ENCODE data around the gene CCDC7.
A peak's percentile ranks its signal among the peaks of the same experiment; 100 is the strongest.
"Not testable (repeated sequence)": the region's sequence is repeated elsewhere in the genome, so short reads cannot be mapped to it uniquely, and the experiment has no call there.

The CCDC7 gene

GRCh38 chr10:32445740-32446535 is at the start of gene CCDC7:
CCDC7 (plus strand) TSS chr10:32446140; CDS start chr10:32451643, 5,503 bp downstream.
- DNase-seq (ENCODE audit: low read depth in 1 of 2, low spot score in 1 of 2): peak; percentile 74 to 76

GRCh38 chr10:32397163-32397562 is 48.8 kb upstream of the CCDC7 start:
- not testable (repeated sequence) for DNase-seq (ENCODE audit: low read depth in 1 of 2, low spot score in 1 of 2)

GRCh38 chr10:32399720-32400119 is 46.2 kb upstream of the CCDC7 start:
- DNase-seq (ENCODE audit: low read depth in 1 of 2, low spot score in 1 of 2): not testable (repeated sequence)

- no peak for DNase-seq (ENCODE audit: low read depth in 1 of 2, low spot score in 1 of 2)
Observed at GRCh38 chr10:32400961-32401360, 45.0 kb upstream of the CCDC7 start.

- no peak for DNase-seq (ENCODE audit: low read depth in 1 of 2, low spot score in 1 of 2)
Observed at GRCh38 chr10:32402499-32402898, 43.4 kb upstream of the CCDC7 start.

GRCh38 chr10:32403091-32403490 is 42.8 kb upstream of the CCDC7 start:
- DNase-seq (ENCODE audit: low read depth in 1 of 2, low spot score in 1 of 2): no peak

GRCh38 chr10:32408690-32409089 is 37.2 kb upstream of the CCDC7 start:
- DNase-seq (ENCODE audit: low read depth in 1 of 2, low spot score in 1 of 2): no peak

GRCh38 chr10:32409741-32410140 is 36.2 kb upstream of the CCDC7 start:
- DNase-seq (ENCODE audit: low read depth in 1 of 2, low spot score in 1 of 2): no peak

- DNase-seq (ENCODE audit: low read depth in 1 of 2, low spot score in 1 of 2): no peak
Observed at GRCh38 chr10:32410569-32410968, 35.4 kb upstream of the CCDC7 start.

GRCh38 chr10:32411797-32412498 is 34.0 kb upstream of the CCDC7 start:
- DNase-seq (ENCODE audit: low read depth in 1 of 2, low spot score in 1 of 2): no peak

- no peak for DNase-seq (ENCODE audit: low read depth in 1 of 2, low spot score in 1 of 2)
Observed at GRCh38 chr10:32412499-32412853, 33.5 kb upstream of the CCDC7 start.

- DNase-seq (ENCODE audit: low read depth in 1 of 2, low spot score in 1 of 2): peak in 1 of 2 donors; percentile 6
Observed at GRCh38 chr10:32413513-32413912, 32.4 kb upstream of the CCDC7 start.

- DNase-seq (ENCODE audit: low read depth in 1 of 2, low spot score in 1 of 2): no peak
Observed at GRCh38 chr10:32415361-32415760, 30.6 kb upstream of the CCDC7 start.

- DNase-seq (ENCODE audit: low read depth in 1 of 2, low spot score in 1 of 2): no peak
Observed at GRCh38 chr10:32417911-32418547, 27.9 kb upstream of the CCDC7 start.

- DNase-seq (ENCODE audit: low read depth in 1 of 2, low spot score in 1 of 2): no peak
Observed at GRCh38 chr10:32418572-32418971, 27.4 kb upstream of the CCDC7 start.

GRCh38 chr10:32419615-32420014 is 26.3 kb upstream of the CCDC7 start:
- DNase-seq (ENCODE audit: low read depth in 1 of 2, low spot score in 1 of 2): no peak

GRCh38 chr10:32426186-32426585 is 19.8 kb upstream of the CCDC7 start:
- no peak for DNase-seq (ENCODE audit: low read depth in 1 of 2, low spot score in 1 of 2)

- no peak for DNase-seq (ENCODE audit: low read depth in 1 of 2, low spot score in 1 of 2)
Observed at GRCh38 chr10:32433542-32433941, 12.4 kb upstream of the CCDC7 start.

GRCh38 chr10:32436215-32436614 is 9.7 kb upstream of the CCDC7 start:
- no peak for DNase-seq (ENCODE audit: low read depth in 1 of 2, low spot score in 1 of 2)

GRCh38 chr10:32437334-32437733 is 8.6 kb upstream of the CCDC7 start:
- no peak for DNase-seq (ENCODE audit: low read depth in 1 of 2, low spot score in 1 of 2)

GRCh38 chr10:32445036-32445435 is 904 bp upstream of the CCDC7 start:
- DNase-seq (ENCODE audit: low read depth in 1 of 2, low spot score in 1 of 2): no peak

Measured in stimulated activated CD4-positive, alpha-beta T cell treated with anti-CD3 and anti-CD28 coated beads, Interleukin-15, amount 100 ng/mL, for 1 hour (primary cell).